HepG2 (cell line): ENCODE results near the gene CLEC16A. TPM values are rescaled to one million over a fixed set of nuclear protein-coding genes. Genes with fewer than 3 reads are reported as not detected.
A peak's percentile ranks its signal among the peaks of the same experiment; 100 is the strongest.

Experiments
- AHR ChIP-seq: IDR thresholded peaks from 2 replicates; pipeline ENCODE4 v1.6.1; 2018; ENCODE audit warnings: missing genetic modification reagents, missing compliant biosample characterization
- BHLHE40 ChIP-seq: IDR thresholded peaks from 2 replicates; pipeline ENCODE4 v1.6.1; 2011; ENCODE audit warnings: low read length, improper control_type of control experiment
- CHCHD3 ChIP-seq: sonication (generic); formaldehyde crosslinking; IDR thresholded peaks from 2 replicates; pipeline ENCODE4 v1.8.0; 2022; ENCODE audit warnings: mild to moderate bottlenecking, missing genetic modification reagents, moderate library complexity
- DBP ChIP-seq: sonication (generic); formaldehyde crosslinking; IDR thresholded peaks from 2 replicates; pipeline ENCODE4 v1.4.0; 2020; ENCODE audit warnings: missing genetic modification reagents; ENCODE audit errors: not compliant biosample characterization
- DPF2 ChIP-seq: sonication (generic); formaldehyde crosslinking; IDR thresholded peaks from 2 replicates; pipeline ENCODE4 v1.4.0; 2020; ENCODE audit warnings: mild to moderate bottlenecking, low read depth, missing genetic modification reagents, borderline replicate concordance
- HMG20A ChIP-seq: IDR thresholded peaks from 2 replicates; pipeline ENCODE4 v1.6.1; 2016; ENCODE audit warnings: borderline replicate concordance
- KLF16 ChIP-seq, 2 experiments: sonication (generic) in 1 of 2; formaldehyde crosslinking in 1 of 2; IDR thresholded peaks; 2 replicates each; pipeline versions ENCODE4 v1.6.1 to v1.8.0; 2016 to 2023; ENCODE audit warnings: missing genetic modification reagents in 2 of 2, missing compliant biosample characterization in 1 of 2
- NR2F1 ChIP-seq, 2 experiments: fragments of 450-650 bp in 1 of 2; formaldehyde crosslinking in 1 of 2; IDR thresholded peaks; 2 replicates each; pipeline versions ENCODE4 v1.5.0 to v1.6.1; 2016 to 2020; ENCODE audit warnings: mild to moderate bottlenecking in 1 of 2, missing compliant biosample characterization in 1 of 2, missing genetic modification reagents in 1 of 2, moderate library complexity in 1 of 2
- PRDM15 ChIP-seq: sonication (generic); formaldehyde crosslinking; IDR thresholded peaks from 2 replicates; pipeline ENCODE4 v1.4.0; 2020; ENCODE audit warnings: missing genetic modification reagents
- RBFOX2 ChIP-seq: fragments of 200-400 bp; formaldehyde crosslinking; IDR thresholded peaks from 2 replicates; pipeline ENCODE4 v1.6.1; 2017; ENCODE audit warnings: low read depth, mild to moderate bottlenecking, low read length
- STAT5B ChIP-seq: sonication (generic); formaldehyde crosslinking; IDR thresholded peaks from 2 replicates; pipeline ENCODE4 v1.4.0; 2020; ENCODE audit warnings: missing genetic modification reagents
- ZBTB8A ChIP-seq: sonication (generic); formaldehyde crosslinking; IDR thresholded peaks from 2 replicates; pipeline ENCODE4 v1.4.0; 2020; ENCODE audit warnings: mild to moderate bottlenecking, low read depth, missing genetic modification reagents, borderline replicate concordance
- ZC3H4 ChIP-seq: sonication (generic); formaldehyde crosslinking; IDR thresholded peaks from 2 replicates; pipeline ENCODE4 v1.4.0; 2020; ENCODE audit warnings: missing genetic modification reagents, borderline replicate concordance
- ZFX ChIP-seq: sonication (generic); formaldehyde crosslinking; IDR thresholded peaks from 2 replicates; pipeline ENCODE4 v1.4.0; 2020; ENCODE audit warnings: mild to moderate bottlenecking, low read depth, missing genetic modification reagents, moderate library complexity
- ZNF343 ChIP-seq: sonication (generic); formaldehyde crosslinking; IDR thresholded peaks from 2 replicates; pipeline ENCODE4 v1.4.0; 2020; ENCODE audit warnings: mild to moderate bottlenecking, missing genetic modification reagents
- ZNF547 ChIP-seq: sonication (generic); formaldehyde crosslinking; IDR thresholded peaks from 2 replicates; pipeline ENCODE4 v1.5.1; 2020; ENCODE audit warnings: mild to moderate bottlenecking, missing genetic modification reagents
- ZNF563 ChIP-seq: sonication (generic); formaldehyde crosslinking; IDR thresholded peaks from 2 replicates; pipeline ENCODE4 v1.8.0; 2022; ENCODE audit warnings: mild to moderate bottlenecking, moderate library complexity, missing genetic modification reagents
- ZNF605 ChIP-seq: sonication (generic); formaldehyde crosslinking; IDR thresholded peaks from 2 replicates; pipeline ENCODE4 v1.8.0; 2022; ENCODE audit warnings: mild to moderate bottlenecking, missing genetic modification reagents
- ZNF782 ChIP-seq: sonication (generic); formaldehyde crosslinking; IDR thresholded peaks from 2 replicates; pipeline ENCODE4 v1.4.0; 2020; ENCODE audit warnings: missing genetic modification reagents, mild to moderate bottlenecking, borderline replicate concordance
- polyA plus RNA-seq, 8 experiments: library from polyadenylated mRNA; depleted of rRNA in 3 of 8; stranded (reverse) in 7 of 8; unstranded in 1 of 8; fragments of >200 nt; fragmentation: Illumina TruSeq in 4 of 8; extraction: Trizol in 4 of 8; gene quantifications; 2 replicates each; pipeline versions ENCODE4 v1.2.1 to v1.2.3, GENCODE V29; 2011 to 2016; ENCODE audit warnings: low read depth in 4 of 8, missing spikeins in 1 of 8, mixed read lengths in 1 of 8; ENCODE audit not compliant: insufficient read depth in 1 of 8
- total RNA-seq, 5 experiments: library from RNA; depleted of rRNA; stranded (reverse); fragments of >200 nt; fragmentation: Illumina TruSeq; extraction: Trizol; gene quantifications; 2 replicates each; pipeline ENCODE4 v1.2.3, GENCODE V29; 2016; ENCODE audit warnings: low read depth in 1 of 5
- TF ChIP-seq, protein P1 (sequence below): sonication (generic); formaldehyde crosslinking; IDR thresholded peaks from 2 replicates; pipeline ENCODE4 v1.5.0; 2020; ENCODE audit warnings: missing genetic modification reagents
- TF ChIP-seq, protein P2 (sequence below): sonication (generic); formaldehyde crosslinking; IDR thresholded peaks from 2 replicates; pipeline ENCODE4 v1.4.0; 2020; ENCODE audit warnings: low read depth, missing genetic modification reagents

The CLEC16A gene
- total and polyA plus RNA-seq, 2 of the 13 experiments (the other 11 are each of a cell fraction or from before 2014, with no cell fraction given) = 8.5 to 10.3 TPM

- no peak; the same call in 1 of the 2 replicates for TF ChIP-seq ZNF563 (CRISPR knock-in tag)
- TF ChIP-seq, protein P1, sequence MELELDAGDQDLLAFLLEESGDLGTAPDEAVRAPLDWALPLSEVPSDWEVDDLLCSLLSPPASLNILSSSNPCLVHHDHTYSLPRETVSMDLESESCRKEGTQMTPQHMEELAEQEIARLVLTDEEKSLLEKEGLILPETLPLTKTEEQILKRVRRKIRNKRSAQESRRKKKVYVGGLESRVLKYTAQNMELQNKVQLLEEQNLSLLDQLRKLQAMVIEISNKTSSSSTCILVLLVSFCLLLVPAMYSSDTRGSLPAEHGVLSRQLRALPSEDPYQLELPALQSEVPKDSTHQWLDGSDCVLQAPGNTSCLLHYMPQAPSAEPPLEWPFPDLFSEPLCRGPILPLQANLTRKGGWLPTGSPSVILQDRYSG (CRISPR knock-in tag) = no peak
- no peak for TF ChIP-seq ZC3H4 (CRISPR knock-in tag)
- TF ChIP-seq PRDM15 = peak; percentile 19; the same call in 1 of the 2 replicates
- no peak for TF ChIP-seq HMG20A (CRISPR knock-in tag)
- no peak; the same call in 1 of the 2 replicates for TF ChIP-seq AHR (CRISPR knock-in tag)
- peak; percentile 50; the same call in 1 of the 2 replicates for TF ChIP-seq ZNF605 (CRISPR knock-in tag)
- TF ChIP-seq RBFOX2 = 0 out of 2 replicates have a peak, but pooled peaks have one; percentile 37
- TF ChIP-seq ZNF547 (CRISPR knock-in tag) = 0 out of 2 replicates have a peak, but pooled peaks have one; percentile 18
- TF ChIP-seq, protein P2, sequence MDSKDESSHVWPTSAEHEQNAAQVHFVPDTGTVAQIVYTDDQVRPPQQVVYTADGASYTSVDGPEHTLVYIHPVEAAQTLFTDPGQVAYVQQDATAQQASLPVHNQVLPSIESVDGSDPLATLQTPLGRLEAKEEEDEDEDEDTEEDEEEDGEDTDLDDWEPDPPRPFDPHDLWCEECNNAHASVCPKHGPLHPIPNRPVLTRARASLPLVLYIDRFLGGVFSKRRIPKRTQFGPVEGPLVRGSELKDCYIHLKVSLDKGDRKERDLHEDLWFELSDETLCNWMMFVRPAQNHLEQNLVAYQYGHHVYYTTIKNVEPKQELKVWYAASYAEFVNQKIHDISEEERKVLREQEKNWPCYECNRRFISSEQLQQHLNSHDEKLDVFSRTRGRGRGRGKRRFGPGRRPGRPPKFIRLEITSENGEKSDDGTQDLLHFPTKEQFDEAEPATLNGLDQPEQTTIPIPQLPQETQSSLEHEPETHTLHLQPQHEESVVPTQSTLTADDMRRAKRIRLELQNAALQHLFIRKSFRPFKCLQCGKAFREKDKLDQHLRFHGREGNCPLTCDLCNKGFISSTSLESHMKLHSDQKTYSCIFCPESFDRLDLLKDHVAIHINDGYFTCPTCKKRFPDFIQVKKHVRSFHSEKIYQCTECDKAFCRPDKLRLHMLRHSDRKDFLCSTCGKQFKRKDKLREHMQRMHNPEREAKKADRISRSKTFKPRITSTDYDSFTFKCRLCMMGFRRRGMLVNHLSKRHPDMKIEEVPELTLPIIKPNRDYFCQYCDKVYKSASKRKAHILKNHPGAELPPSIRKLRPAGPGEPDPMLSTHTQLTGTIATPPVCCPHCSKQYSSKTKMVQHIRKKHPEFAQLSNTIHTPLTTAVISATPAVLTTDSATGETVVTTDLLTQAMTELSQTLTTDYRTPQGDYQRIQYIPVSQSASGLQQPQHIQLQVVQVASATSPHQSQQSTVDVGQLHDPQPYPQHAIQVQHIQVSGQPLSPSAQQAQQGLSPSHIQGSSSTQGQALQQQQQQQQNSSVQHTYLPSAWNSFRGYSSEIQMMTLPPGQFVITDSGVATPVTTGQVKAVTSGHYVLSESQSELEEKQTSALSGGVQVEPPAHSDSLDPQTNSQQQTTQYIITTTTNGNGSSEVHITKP (CRISPR knock-in tag) = 0 out of 2 replicates have a peak, but pooled peaks have one; percentile 16
- TF ChIP-seq ZFX = peak; percentile 34; the same call in 1 of the 2 replicates
- no peak for TF ChIP-seq ZBTB8A (CRISPR knock-in tag)
- no peak for TF ChIP-seq STAT5B (CRISPR knock-in tag)
- 0 out of 2 replicates have a peak, but pooled peaks have one; percentile 11 for TF ChIP-seq ZNF343
- no peak for TF ChIP-seq BHLHE40
- TF ChIP-seq DBP = no peak
- 0 out of 2 replicates have a peak, but pooled peaks have one; percentile 13 for TF ChIP-seq CHCHD3 (CRISPR knock-in tag)
- no peak for TF ChIP-seq KLF16 (CRISPR knock-in tag; IDR thresholded peaks at IDR 0.05)
- 0 out of 2 replicates have a peak, but pooled peaks have one; percentile 18 for TF ChIP-seq ZNF782 (CRISPR knock-in tag)
- TF ChIP-seq DPF2 = 0 out of 2 replicates have a peak, but pooled peaks have one; percentile 15
- TF ChIP-seq NR2F1 (CRISPR knock-in tag; IDR thresholded peaks at IDR 0.05) = no peak
These were observed 21.2 kb upstream of the CLEC16A start (continued) for GRCh38 chr16:10923146-10923649.
